HepG2 (cell line): ENCODE data around the gene AXIN1. TPM values are rescaled to one million over a fixed set of nuclear protein-coding genes. Genes with fewer than 3 reads are reported as not detected.

Source experiments
- AKAP8 ChIP-seq: sonication (generic); formaldehyde crosslinking; IDR thresholded peaks from 2 replicates; pipeline ENCODE4 v1.5.1; 2020; ENCODE audit warnings: mild to moderate bottlenecking, missing genetic modification reagents
- CHD2 ChIP-seq: IDR thresholded peaks from 2 replicates; pipeline ENCODE4 v1.6.1; 2011; ENCODE audit warnings: low read depth, low read length, improper control_type of control experiment
- ETV6 ChIP-seq: sonication (generic); formaldehyde crosslinking; conservative IDR thresholded peaks from 2 replicates; pipeline ENCODE4 v1.4.0; 2020; ENCODE audit warnings: missing genetic modification reagents
- GABPB1 ChIP-seq: IDR thresholded peaks from 2 replicates; pipeline ENCODE4 v1.6.1; 2016; ENCODE audit warnings: mild to moderate bottlenecking, missing genetic modification reagents, moderate library complexity, missing compliant biosample characterization
- HMG20B ChIP-seq: conservative IDR thresholded peaks from 2 replicates; pipeline ENCODE4 v1.6.1; 2016; ENCODE audit warnings: missing genetic modification reagents, missing compliant biosample characterization
- REL ChIP-seq: sonication (generic); formaldehyde crosslinking; conservative IDR thresholded peaks from 2 replicates; pipeline ENCODE4 v1.8.0; 2022; ENCODE audit warnings: mild to moderate bottlenecking, missing genetic modification reagents, moderate library complexity
- SAP130 ChIP-seq: IDR thresholded peaks from 2 replicates; pipeline ENCODE4 v1.6.1; 2016; ENCODE audit warnings: low read depth
- SRSF1 ChIP-seq: fragments of 200-400 bp; formaldehyde crosslinking; optimal IDR thresholded peaks from 2 replicates; pipeline ENCODE3; 2017; ENCODE audit warnings: mild to moderate bottlenecking, low read depth, low read length, moderate library complexity
- THYN1 ChIP-seq: sonication (generic); formaldehyde crosslinking; IDR thresholded peaks from 2 replicates; pipeline ENCODE4 v1.8.1; 2023; ENCODE audit warnings: low read depth, mild to moderate bottlenecking, moderate library complexity, missing genetic modification reagents, borderline replicate concordance
- ZBTB7A ChIP-seq: sonication (generic); formaldehyde crosslinking; IDR thresholded peaks from 2 replicates; pipeline ENCODE4 v1.8.0; 2022; ENCODE audit warnings: mild to moderate bottlenecking, missing genetic modification reagents
- ZC3H4 ChIP-seq: sonication (generic); formaldehyde crosslinking; IDR thresholded peaks from 2 replicates; pipeline ENCODE4 v1.4.0; 2020; ENCODE audit warnings: missing genetic modification reagents, borderline replicate concordance
- ZFP36L2 ChIP-seq: sonication (generic); formaldehyde crosslinking; IDR thresholded peaks from 2 replicates; pipeline ENCODE4 v1.4.0; 2020; ENCODE audit warnings: missing genetic modification reagents
- ZNF460 ChIP-seq: sonication (generic); formaldehyde crosslinking; IDR thresholded peaks from 2 replicates; pipeline ENCODE4 v1.5.1; 2020; ENCODE audit warnings: missing genetic modification reagents, mild to moderate bottlenecking, borderline replicate concordance
- ZNF589 ChIP-seq: sonication (generic); formaldehyde crosslinking; conservative IDR thresholded peaks from 2 replicates; pipeline ENCODE4 v1.8.0; 2022; ENCODE audit warnings: mild to moderate bottlenecking, moderate library complexity, missing genetic modification reagents
- ZNF605 ChIP-seq: sonication (generic); formaldehyde crosslinking; IDR thresholded peaks from 2 replicates; pipeline ENCODE4 v1.8.0; 2022; ENCODE audit warnings: mild to moderate bottlenecking, missing genetic modification reagents
- ZNF724P ChIP-seq: sonication (generic); formaldehyde crosslinking; IDR thresholded peaks from 2 replicates; pipeline ENCODE4 v1.8.0; 2022; ENCODE audit warnings: missing genetic modification reagents, borderline replicate concordance
- polyA plus RNA-seq, 8 experiments: library from polyadenylated mRNA; depleted of rRNA in 3 of 8; stranded (reverse) in 7 of 8; unstranded in 1 of 8; fragments of >200 nt; fragmentation: Illumina TruSeq in 4 of 8; extraction: Trizol in 4 of 8; gene quantifications; 2 replicates each; pipeline versions ENCODE4 v1.2.1 to v1.2.3, GENCODE V29; 2011 to 2016; ENCODE audit warnings: low read depth in 4 of 8, missing spikeins in 1 of 8, mixed read lengths in 1 of 8; ENCODE audit not compliant: insufficient read depth in 1 of 8
- total RNA-seq, 5 experiments: library from RNA; depleted of rRNA; stranded (reverse); fragments of >200 nt; fragmentation: Illumina TruSeq; extraction: Trizol; gene quantifications; 2 replicates each; pipeline ENCODE4 v1.2.3, GENCODE V29; 2016; ENCODE audit warnings: low read depth in 1 of 5
- TF ChIP-seq, protein P1 (sequence below): sonication (generic); formaldehyde crosslinking; IDR thresholded peaks from 2 replicates; pipeline ENCODE4 v1.5.0; 2020; ENCODE audit warnings: missing genetic modification reagents
- TF ChIP-seq, protein P2 (sequence below): sonication (generic); formaldehyde crosslinking; IDR thresholded peaks from 2 replicates; pipeline ENCODE4 v1.4.0; 2020; ENCODE audit warnings: mild to moderate bottlenecking, missing genetic modification reagents
- TF ChIP-seq, protein P3 (sequence below): sonication (generic); formaldehyde crosslinking; IDR thresholded peaks from 2 replicates; pipeline ENCODE4 v1.4.0; 2020; ENCODE audit warnings: missing genetic modification reagents
- TF ChIP-seq, protein P4 (sequence below): IDR thresholded peaks from 2 replicates; pipeline ENCODE4 v1.6.1; 2018; ENCODE audit warnings: missing genetic modification reagents, mild to moderate bottlenecking, missing compliant biosample characterization
- TF ChIP-seq, protein P5 (sequence below): sonication (generic); formaldehyde crosslinking; IDR thresholded peaks from 2 replicates; pipeline ENCODE4 v1.8.1; 2023; ENCODE audit warnings: mild to moderate bottlenecking, missing genetic modification reagents
- TF ChIP-seq, protein P6 (sequence below): IDR thresholded peaks from 2 replicates; pipeline ENCODE4 v1.6.1; 2016; ENCODE audit warnings: mild to moderate bottlenecking

AXIN1 gene
- total and polyA plus RNA-seq, 2 of the 13 experiments (the other 11 are each of a cell fraction or from before 2014, with no cell fraction given): 24.0 to 26.0 TPM

DNA sequence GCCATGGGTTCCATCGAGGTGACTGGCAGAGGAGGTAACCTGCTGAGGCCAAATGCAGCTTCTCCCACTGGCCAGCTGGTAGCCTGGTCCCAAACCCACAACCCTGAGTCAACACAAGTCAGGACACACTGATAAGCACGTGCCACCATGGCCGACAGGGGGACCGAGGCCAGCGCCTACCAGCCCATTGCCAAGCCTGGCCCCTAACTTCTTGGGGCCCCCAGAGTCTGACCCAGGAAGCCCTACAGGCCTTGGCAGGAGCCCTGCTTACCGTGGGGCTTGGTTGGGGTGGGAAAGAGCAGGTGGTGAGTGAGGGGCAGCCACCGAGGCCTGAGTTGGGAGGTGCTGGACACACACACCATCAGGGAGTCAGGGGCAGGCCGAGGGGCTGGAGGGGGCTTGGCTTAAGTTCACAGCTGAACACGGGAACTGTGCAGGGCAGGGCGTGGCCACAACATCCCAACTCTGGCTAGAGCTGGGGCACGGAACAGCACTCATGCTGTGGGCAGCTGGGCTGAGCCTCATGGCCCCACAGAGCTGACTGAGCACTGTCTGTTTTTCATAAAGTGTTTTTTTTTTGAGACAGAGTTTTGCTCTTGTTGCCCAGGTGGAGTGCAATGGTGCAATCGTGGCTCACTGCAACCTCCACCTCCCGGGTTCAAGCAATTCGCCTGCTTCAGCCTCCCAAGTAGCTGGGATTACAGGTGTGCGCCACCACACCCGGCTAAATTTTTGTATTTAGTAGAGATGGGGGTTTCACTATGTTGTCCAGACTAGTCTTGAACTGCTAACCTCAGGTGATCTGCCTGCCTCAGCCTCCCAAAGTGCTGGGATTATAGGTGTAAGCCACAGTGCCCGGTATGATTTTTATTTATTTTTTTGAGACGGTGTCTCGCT is 12.3 kb upstream of the AXIN1 start (continued):
- TF ChIP-seq, protein P1, sequence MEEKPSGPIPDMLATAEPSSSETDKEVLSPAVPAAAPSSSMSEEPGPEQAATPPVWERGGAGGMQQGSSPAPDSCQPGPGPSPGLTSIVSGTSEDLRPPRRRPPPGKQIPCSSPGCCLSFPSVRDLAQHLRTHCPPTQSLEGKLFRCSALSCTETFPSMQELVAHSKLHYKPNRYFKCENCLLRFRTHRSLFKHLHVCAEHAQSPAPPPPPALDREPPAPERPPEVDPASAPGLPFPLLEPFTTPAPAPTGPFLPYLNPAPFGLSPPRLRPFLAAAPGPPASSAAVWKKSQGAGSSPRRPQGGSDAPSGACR: no peak
- TF ChIP-seq ZBTB7A (CRISPR knock-in tag) (peak; percentile 53; the same call in 1 of the 2 replicates), ZNF589 (no peak), THYN1 (CRISPR knock-in tag) (no peak), GABPB1 (no peak), SRSF1 (no peak), HMG20B (CRISPR knock-in tag) (no peak), ZFP36L2 (CRISPR knock-in tag) (no peak), ZNF460 (CRISPR knock-in tag) (peak; percentile 84; the same call in 1 of the 2 replicates), ZC3H4 (CRISPR knock-in tag) (no peak), CHD2 (no peak), ETV6 (CRISPR knock-in tag) (no peak), ZNF605 (CRISPR knock-in tag) (0 out of 2 replicates have a peak, but pooled peaks have one; percentile 28), AKAP8 (CRISPR knock-in tag) (peak; percentile 71; the same call in 1 of the 2 replicates), ZNF724P (CRISPR knock-in tag) (0 out of 2 replicates have a peak, but pooled peaks have one; percentile 63), SAP130 (CRISPR knock-in tag) (peak; percentile 20; the same call in 1 of the 2 replicates), REL (CRISPR knock-in tag) (no peak)
- TF ChIP-seq, protein P2, sequence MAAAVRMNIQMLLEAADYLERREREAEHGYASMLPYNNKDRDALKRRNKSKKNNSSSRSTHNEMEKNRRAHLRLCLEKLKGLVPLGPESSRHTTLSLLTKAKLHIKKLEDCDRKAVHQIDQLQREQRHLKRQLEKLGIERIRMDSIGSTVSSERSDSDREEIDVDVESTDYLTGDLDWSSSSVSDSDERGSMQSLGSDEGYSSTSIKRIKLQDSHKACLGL (CRISPR knock-in tag): no peak
- TF ChIP-seq, protein P3, sequence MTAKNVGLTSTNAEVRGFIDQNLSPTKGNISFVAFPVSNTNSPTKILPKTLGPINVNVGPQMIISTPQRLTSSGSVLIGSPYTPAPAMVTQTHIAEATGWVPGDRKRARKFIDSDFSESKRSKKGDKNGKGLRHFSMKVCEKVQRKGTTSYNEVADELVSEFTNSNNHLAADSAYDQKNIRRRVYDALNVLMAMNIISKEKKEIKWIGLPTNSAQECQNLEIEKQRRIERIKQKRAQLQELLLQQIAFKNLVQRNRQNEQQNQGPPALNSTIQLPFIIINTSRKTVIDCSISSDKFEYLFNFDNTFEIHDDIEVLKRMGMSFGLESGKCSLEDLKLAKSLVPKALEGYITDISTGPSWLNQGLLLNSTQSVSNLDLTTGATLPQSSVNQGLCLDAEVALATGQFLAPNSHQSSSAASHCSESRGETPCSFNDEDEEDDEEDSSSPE: no peak
- TF ChIP-seq, protein P4, sequence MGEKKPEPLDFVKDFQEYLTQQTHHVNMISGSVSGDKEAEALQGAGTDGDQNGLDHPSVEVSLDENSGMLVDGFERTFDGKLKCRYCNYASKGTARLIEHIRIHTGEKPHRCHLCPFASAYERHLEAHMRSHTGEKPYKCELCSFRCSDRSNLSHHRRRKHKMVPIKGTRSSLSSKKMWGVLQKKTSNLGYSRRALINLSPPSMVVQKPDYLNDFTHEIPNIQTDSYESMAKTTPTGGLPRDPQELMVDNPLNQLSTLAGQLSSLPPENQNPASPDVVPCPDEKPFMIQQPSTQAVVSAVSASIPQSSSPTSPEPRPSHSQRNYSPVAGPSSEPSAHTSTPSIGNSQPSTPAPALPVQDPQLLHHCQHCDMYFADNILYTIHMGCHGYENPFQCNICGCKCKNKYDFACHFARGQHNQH (CRISPR knock-in tag): 0 out of 2 replicates have a peak, but pooled peaks have one; percentile 44
- TF ChIP-seq, protein P5, sequence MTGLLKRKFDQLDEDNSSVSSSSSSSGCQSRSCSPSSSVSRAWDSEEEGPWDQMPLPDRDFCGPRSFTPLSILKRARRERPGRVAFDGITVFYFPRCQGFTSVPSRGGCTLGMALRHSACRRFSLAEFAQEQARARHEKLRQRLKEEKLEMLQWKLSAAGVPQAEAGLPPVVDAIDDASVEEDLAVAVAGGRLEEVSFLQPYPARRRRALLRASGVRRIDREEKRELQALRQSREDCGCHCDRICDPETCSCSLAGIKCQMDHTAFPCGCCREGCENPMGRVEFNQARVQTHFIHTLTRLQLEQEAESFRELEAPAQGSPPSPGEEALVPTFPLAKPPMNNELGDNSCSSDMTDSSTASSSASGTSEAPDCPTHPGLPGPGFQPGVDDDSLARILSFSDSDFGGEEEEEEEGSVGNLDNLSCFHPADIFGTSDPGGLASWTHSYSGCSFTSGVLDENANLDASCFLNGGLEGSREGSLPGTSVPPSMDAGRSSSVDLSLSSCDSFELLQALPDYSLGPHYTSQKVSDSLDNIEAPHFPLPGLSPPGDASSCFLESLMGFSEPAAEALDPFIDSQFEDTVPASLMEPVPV (CRISPR knock-in tag): peak; percentile 46; the same call in 1 of the 2 replicates
- TF ChIP-seq, protein P6, sequence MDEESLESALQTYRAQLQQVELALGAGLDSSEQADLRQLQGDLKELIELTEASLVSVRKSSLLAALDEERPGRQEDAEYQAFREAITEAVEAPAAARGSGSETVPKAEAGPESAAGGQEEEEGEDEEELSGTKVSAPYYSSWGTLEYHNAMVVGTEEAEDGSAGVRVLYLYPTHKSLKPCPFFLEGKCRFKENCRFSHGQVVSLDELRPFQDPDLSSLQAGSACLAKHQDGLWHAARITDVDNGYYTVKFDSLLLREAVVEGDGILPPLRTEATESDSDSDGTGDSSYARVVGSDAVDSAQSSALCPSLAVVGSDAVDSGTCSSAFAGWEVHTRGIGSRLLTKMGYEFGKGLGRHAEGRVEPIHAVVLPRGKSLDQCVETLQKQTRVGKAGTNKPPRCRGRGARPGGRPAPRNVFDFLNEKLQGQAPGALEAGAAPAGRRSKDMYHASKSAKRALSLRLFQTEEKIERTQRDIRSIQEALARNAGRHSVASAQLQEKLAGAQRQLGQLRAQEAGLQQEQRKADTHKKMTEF (CRISPR knock-in tag): 0 out of 2 replicates have a peak, but pooled peaks have one; percentile 21
